Activated T-cell treated with anti-CD3 and anti-CD28 coated beads, Interleukin-2, amount 50 U/mL, for 4 hours (primary cell): Measurements from ENCODE around the gene NHS. TPM values are rescaled to one million over a fixed set of nuclear protein-coding genes. Genes with fewer than 3 reads are reported as not detected.
"Not testable (repeated sequence)": the region's sequence is repeated elsewhere in the genome, so short reads cannot be mapped to it uniquely, and the experiment has no call there.

Experiments used
- ATAC-seq, 2 donors: fragments of 200-7000 bp; cut with Tn5 transposase; one replicate each; pipeline ENCODE4 v1.10.0; 2021
- DNase-seq: peaks from one replicate; pipeline ENCODE4 v3.0.0-alpha.2; 2020
- H3K27me3 Mint-ChIP-seq: one replicate; pipeline ENCODE4 v1.8.0; 2021; ENCODE audit warnings: low read depth, mixed read lengths
- H3K36me3 Mint-ChIP-seq: one replicate; pipeline ENCODE4 v1.8.0; 2022; ENCODE audit warnings: mixed read lengths; ENCODE audit not compliant: insufficient read depth
- H3K4me1 Mint-ChIP-seq: one replicate; pipeline ENCODE4 v1.8.0; 2021; ENCODE audit warnings: low read depth, mixed read lengths
- H3K4me3 Mint-ChIP-seq: one replicate; pipeline ENCODE4 v1.8.0; 2021; ENCODE audit warnings: mild to moderate bottlenecking, moderate library complexity, mixed read lengths
- H3K9me3 Mint-ChIP-seq: one replicate; pipeline ENCODE4 v1.8.0; 2021; ENCODE audit warnings: mixed read lengths
- total RNA-seq, 3 donors: library from RNA; stranded (reverse); gene quantifications; one replicate each; pipeline ENCODE4 v1.2.1, GENCODE V29; 2021

Gene NHS
- total RNA-seq, 3 donors from 2014 or later, result 2.3 to 7.7 (median 7.5) TPM

- ATAC-seq, H3K36me3 Mint-ChIP-seq, H3K9me3 Mint-ChIP-seq, H3K27me3 Mint-ChIP-seq, H3K4me3 Mint-ChIP-seq, H3K4me1 Mint-ChIP-seq, DNase-seq: not testable (repeated sequence)
Measured at GRCh38 chrX:17446269-17446668, 71.3 kb downstream of the NHS start.

- DNase-seq (no peak), ATAC-seq (no peak)
- H3K36me3 Mint-ChIP-seq, result no peaks in the 10 kb centered on the region
- no peaks in the 10 kb centered on the region for H3K27me3 Mint-ChIP-seq
- no peak overlapping the region for H3K4me3 Mint-ChIP-seq
- H3K4me1 Mint-ChIP-seq, result no peaks in the 10 kb centered on the region
- H3K9me3 Mint-ChIP-seq, result no peaks in the 10 kb centered on the region
Measured at GRCh38 chrX:17448188-17448587, 73.2 kb downstream of the NHS start.

DNA sequence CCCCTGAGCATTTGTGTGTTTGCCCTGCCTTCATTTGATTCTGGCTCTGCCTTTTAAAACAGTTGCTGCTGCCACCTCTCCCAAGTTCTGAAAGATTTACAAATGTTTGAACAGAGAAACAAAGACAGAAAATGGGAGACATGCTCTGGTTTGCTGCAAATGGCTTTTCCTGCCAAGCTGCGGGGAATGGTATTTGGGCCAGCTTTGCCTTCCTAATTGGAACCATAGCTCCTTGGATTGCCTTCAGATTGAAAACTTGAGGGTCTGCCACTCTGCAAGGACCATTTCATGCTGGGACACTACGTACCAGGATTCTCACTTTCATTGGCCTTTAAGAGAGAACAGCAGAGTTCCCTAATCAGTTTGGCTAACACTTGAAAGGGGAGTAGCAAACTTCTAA, 74.9 kb downstream of the NHS start:
- Mint-ChIP-seq H3K27me3 (no peaks in the 10 kb centered on the region), H3K9me3 (no peaks in the 10 kb centered on the region), H3K4me3 (no peak overlapping the region), H3K36me3 (no peaks in the 10 kb centered on the region), H3K4me1 (no peaks in the 10 kb centered on the region)
- no peak for DNase-seq
- no peak for ATAC-seq

GRCh38 chrX:17453788-17454187, 78.8 kb downstream of the NHS start:
- H3K9me3 Mint-ChIP-seq, result no peaks in the 10 kb centered on the region
- ATAC-seq (no peak), DNase-seq (no peak)
- H3K4me3 Mint-ChIP-seq, result no peak overlapping the region
- H3K4me1 Mint-ChIP-seq, result no peaks in the 10 kb centered on the region
- H3K36me3 Mint-ChIP-seq, result no peaks in the 10 kb centered on the region
- no peaks in the 10 kb centered on the region for H3K27me3 Mint-ChIP-seq

GRCh38 chrX:17456526-17456925, 81.5 kb downstream of the NHS start:
- Mint-ChIP-seq H3K4me3 (no peak overlapping the region), H3K9me3 (no peaks in the 10 kb centered on the region)

GRCh38 chrX:17459008-17459611, 84.1 kb downstream of the NHS start:
- ATAC-seq, result no peak
- Mint-ChIP-seq H3K9me3 (no peaks in the 10 kb centered on the region), H3K4me3 (no peak overlapping the region), H3K4me1 (no peaks in the 10 kb centered on the region), H3K27me3 (peaks cover 2% of the 10 kb centered on the region), H3K36me3 (no peaks in the 10 kb centered on the region)
- no peak for DNase-seq

More at GRCh38 chrX:17456526-17456925, 81.5 kb downstream of the NHS start:
- no peak for DNase-seq
- no peaks in the 10 kb centered on the region for H3K27me3 Mint-ChIP-seq
- H3K36me3 Mint-ChIP-seq, result no peaks in the 10 kb centered on the region
- no peak for ATAC-seq
- H3K4me1 Mint-ChIP-seq, result no peaks in the 10 kb centered on the region

- Mint-ChIP-seq H3K27me3 (peaks cover 2% of the 10 kb centered on the region), H3K36me3 (no peaks in the 10 kb centered on the region), H3K4me1 (no peaks in the 10 kb centered on the region), H3K9me3 (no peaks in the 10 kb centered on the region), H3K4me3 (no peak overlapping the region)
- DNase-seq (no peak), ATAC-seq (no peak)
Measured at GRCh38 chrX:17459661-17460060, 84.7 kb downstream of the NHS start.

- no peak overlapping the region for H3K4me3 Mint-ChIP-seq
- no peaks in the 10 kb centered on the region for H3K36me3 Mint-ChIP-seq
- ATAC-seq, result no peak
- no peak for DNase-seq
- no peaks in the 10 kb centered on the region for H3K9me3 Mint-ChIP-seq
- H3K4me1 Mint-ChIP-seq, result no peaks in the 10 kb centered on the region
- H3K27me3 Mint-ChIP-seq, result peaks cover 2% of the 10 kb centered on the region
Measured at GRCh38 chrX:17462881-17463280, 87.9 kb downstream of the NHS start.

DNA sequence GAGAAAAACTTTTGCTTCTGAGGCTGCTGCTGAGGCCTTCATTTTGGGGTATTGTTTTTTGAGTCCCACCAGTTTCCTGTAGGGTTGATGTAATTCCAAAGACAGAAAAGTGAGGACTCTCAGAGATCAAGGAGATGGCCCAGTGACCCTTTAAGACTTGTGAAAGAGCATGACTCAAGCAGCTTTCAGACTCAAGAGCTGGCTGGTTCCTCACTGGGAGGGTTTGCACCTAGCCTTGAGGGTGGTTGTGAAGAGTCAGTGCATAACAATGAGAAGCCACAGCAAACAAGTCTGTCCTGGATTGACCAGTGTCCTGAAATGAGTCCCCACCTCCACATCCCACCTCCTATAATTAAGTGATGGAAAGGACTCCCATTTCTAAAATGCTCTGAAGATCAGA, 89.2 kb downstream of the NHS start:
- Mint-ChIP-seq H3K4me3 (no peak overlapping the region), H3K9me3 (no peaks in the 10 kb centered on the region), H3K36me3 (no peaks in the 10 kb centered on the region), H3K27me3 (peaks cover 2% of the 10 kb centered on the region), H3K4me1 (no peaks in the 10 kb centered on the region)
- DNase-seq, result no peak
- no peak for ATAC-seq

GRCh38 chrX:17465201-17465600, 90.2 kb downstream of the NHS start:
- H3K36me3 Mint-ChIP-seq, result no peaks in the 10 kb centered on the region
- H3K4me3 Mint-ChIP-seq, result no peak overlapping the region
- no peak for DNase-seq
- ATAC-seq, result no peak
- no peaks in the 10 kb centered on the region for H3K4me1 Mint-ChIP-seq
- H3K9me3 Mint-ChIP-seq, result no peaks in the 10 kb centered on the region
- peaks cover 2% of the 10 kb centered on the region for H3K27me3 Mint-ChIP-seq

GRCh38 chrX:17465802-17466201, 90.8 kb downstream of the NHS start:
- ATAC-seq, result no peak

GRCh38 chrX:17470136-17470535, 95.1 kb downstream of the NHS start:
- DNase-seq (no peak), ATAC-seq (no peak)
- no peak overlapping the region for H3K4me3 Mint-ChIP-seq
- H3K27me3 Mint-ChIP-seq, result no peaks in the 10 kb centered on the region
- H3K9me3 Mint-ChIP-seq, result no peaks in the 10 kb centered on the region
- no peaks in the 10 kb centered on the region for H3K4me1 Mint-ChIP-seq
- no peaks in the 10 kb centered on the region for H3K36me3 Mint-ChIP-seq

More at GRCh38 chrX:17465802-17466201, 90.8 kb downstream of the NHS start:
- H3K9me3 Mint-ChIP-seq, result no peaks in the 10 kb centered on the region
- H3K27me3 Mint-ChIP-seq, result peaks cover 2% of the 10 kb centered on the region
- DNase-seq, result no peak
- no peak overlapping the region for H3K4me3 Mint-ChIP-seq
- no peaks in the 10 kb centered on the region for H3K4me1 Mint-ChIP-seq
- no peaks in the 10 kb centered on the region for H3K36me3 Mint-ChIP-seq

GRCh38 chrX:17471121-17471520, 96.1 kb downstream of the NHS start:
- no peak for DNase-seq
- ATAC-seq, result no peak
- Mint-ChIP-seq H3K9me3 (no peaks in the 10 kb centered on the region), H3K27me3 (no peaks in the 10 kb centered on the region), H3K4me1 (no peaks in the 10 kb centered on the region), H3K4me3 (no peak overlapping the region), H3K36me3 (no peaks in the 10 kb centered on the region)

DNA sequence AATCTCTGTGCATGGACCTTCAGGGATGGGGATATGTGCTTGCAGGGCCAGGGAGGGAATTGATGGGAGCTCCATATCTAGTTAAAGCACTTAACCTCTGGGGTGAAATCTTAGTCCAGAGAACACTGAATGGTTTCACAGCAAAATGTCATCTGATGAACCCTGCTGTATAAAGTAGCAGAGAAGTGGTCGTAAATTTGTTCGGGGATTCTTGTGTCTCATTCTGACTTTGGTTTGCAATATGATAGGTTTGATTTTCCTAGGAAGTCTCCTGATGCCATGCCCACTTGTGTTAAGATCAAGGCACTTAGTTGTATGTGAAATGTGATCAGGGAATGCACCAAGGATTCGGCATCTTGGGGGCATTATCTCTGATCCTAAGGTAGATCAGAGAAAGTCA, 96.9 kb downstream of the NHS start:
- H3K4me1 Mint-ChIP-seq, result no peaks in the 10 kb centered on the region
- H3K4me3 Mint-ChIP-seq, result no peak overlapping the region
- ATAC-seq (no peak), DNase-seq (no peak)
- H3K36me3 Mint-ChIP-seq, result no peaks in the 10 kb centered on the region
- no peaks in the 10 kb centered on the region for H3K27me3 Mint-ChIP-seq
- no peaks in the 10 kb centered on the region for H3K9me3 Mint-ChIP-seq

GRCh38 chrX:17472424-17472823, 97.4 kb downstream of the NHS start:
- no peaks in the 10 kb centered on the region for H3K4me1 Mint-ChIP-seq

DNA sequence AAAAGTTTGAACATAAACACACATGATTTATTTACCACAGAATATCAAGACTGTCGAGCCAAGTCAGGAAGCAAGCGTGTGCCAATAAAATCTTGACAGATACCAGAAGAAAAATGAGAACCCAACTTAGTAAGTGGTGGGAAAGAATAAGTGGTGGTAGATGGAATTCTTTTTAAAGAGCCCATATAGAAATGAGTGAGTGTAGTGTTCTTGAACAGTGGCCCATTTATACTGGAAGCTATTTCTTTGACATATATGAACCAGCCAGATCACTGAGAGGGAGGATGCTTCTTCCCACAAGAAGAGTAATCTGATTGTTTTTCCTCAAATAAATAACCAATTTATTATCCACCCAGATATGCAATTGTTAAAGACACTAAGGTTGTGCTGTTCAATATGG, 98.0 kb downstream of the NHS start:
- Mint-ChIP-seq H3K9me3 (no peaks in the 10 kb centered on the region), H3K27me3 (no peaks in the 10 kb centered on the region)
- no peak for ATAC-seq

More at GRCh38 chrX:17472424-17472823, 97.4 kb downstream of the NHS start:
- H3K36me3 Mint-ChIP-seq, result no peaks in the 10 kb centered on the region
- DNase-seq, result no peak
- no peaks in the 10 kb centered on the region for H3K9me3 Mint-ChIP-seq
- H3K4me3 Mint-ChIP-seq, result no peak overlapping the region
- no peak for ATAC-seq
- H3K27me3 Mint-ChIP-seq, result no peaks in the 10 kb centered on the region

More for the DNA sequence above, 98.0 kb downstream of the NHS start:
- Mint-ChIP-seq H3K36me3 (no peaks in the 10 kb centered on the region), H3K4me3 (no peak overlapping the region), H3K4me1 (no peaks in the 10 kb centered on the region)
- no peak for DNase-seq
